ENCODE measurements around the gene ZNF565.
"Not testable (repeated sequence)": the region's sequence is repeated elsewhere in the genome, so short reads cannot be mapped to it uniquely, and the experiment has no call there.

ZNF565 gene

GRCh38 chr19:36212895-36213294 lies 1.6 kb downstream of the ZNF565 start:
- DNase-seq (ENCODE audit: low spot score): no peak

DNA sequence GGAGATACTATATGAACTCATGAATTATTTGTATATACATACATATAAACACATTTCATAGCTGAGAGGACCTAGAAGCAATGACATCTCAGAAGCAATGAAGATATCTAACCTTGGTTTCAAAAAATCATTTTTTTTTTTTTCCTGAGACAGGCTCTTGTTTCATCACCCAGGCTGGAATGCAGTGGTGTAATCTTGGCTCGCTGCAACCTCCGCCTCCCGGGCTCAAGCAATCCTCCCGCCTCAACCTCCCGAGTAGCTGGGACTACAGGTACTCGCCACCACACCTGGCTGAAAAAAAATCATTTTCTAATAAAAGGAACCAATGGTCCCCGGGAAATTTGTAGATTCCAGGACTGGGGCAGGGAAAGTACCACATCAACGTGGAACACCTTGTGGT lies 4.0 kb downstream of the ZNF565 start:
- DNase-seq (ENCODE audit: low spot score): no peak

DNA sequence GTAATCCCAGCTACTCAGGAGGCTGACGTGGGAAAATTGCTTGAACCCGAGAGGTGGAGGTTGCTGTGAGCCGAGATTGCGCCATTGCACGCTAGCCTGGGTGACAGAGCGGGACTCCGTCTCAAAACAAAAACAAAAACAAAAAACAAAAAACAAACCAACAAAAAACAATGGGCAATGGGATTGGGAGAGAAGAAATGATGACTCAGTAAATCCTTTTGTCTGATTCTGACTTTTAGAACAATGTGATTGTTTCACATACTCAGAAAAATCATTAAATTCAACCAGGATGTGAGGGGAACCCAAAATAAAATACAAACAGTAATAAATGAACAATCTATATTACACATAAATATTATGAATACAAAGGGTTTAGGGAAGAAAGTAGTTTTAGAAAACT lies 5.1 kb downstream of the ZNF565 start:
- no peak for DNase-seq (ENCODE audit: low spot score)

- DNase-seq (ENCODE audit: low spot score): no peak
These were observed 6.7 kb downstream of the ZNF565 start for GRCh38 chr19:36207605-36208252.

GRCh38 chr19:36203293-36203692 lies 11.2 kb downstream of the ZNF565 start:
- no peak for DNase-seq (ENCODE audit: low spot score)

DNA sequence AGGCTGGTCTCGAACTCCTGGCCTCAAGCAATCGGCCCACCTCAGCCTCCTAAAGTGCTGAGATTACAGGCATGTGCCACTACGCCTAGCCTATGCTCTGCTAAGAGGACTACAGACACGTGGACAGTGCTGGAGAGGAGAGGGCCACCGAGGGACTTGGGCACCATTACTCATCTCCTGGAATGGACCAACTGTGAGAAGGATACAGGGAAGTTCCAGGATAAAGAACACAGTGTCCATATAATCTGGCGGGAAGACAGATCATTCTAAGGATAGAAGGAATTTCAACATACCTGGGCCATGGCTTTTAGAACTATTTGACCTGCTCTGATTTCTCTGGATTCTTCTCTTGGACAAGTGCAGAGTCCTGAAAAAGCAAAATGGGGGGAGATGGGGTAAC lies 12.8 kb downstream of the ZNF565 start:
- no peak for DNase-seq (ENCODE audit: low spot score)

DNA sequence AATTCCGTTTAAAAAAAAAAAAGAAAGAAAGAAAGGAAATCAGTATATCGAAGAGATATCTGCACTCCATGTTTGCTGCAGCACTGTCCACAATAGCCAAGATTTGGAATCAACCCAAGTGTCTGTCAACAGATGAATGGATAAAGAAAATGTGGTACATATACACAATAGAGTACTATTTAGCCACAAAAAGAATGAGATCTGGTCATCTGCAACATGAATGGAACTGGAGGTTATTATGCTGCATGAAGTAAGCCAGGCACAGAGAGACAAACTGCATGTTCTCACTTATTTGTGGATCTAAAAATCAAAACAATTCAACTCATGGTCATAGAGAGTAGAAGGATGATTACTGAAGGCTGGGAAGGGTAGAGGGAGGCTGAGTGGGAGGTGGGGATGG lies 16.3 kb downstream of the ZNF565 start:
- no peak for DNase-seq (ENCODE audit: low spot score)

GRCh38 chr19:36196249-36196648 lies 18.2 kb downstream of the ZNF565 start:
- DNase-seq (ENCODE audit: low spot score): no peak

GRCh38 chr19:36186722-36187121 lies 27.7 kb downstream of the ZNF565 start:
- DNase-seq (ENCODE audit: low spot score): not testable (repeated sequence)

- no peak for DNase-seq (ENCODE audit: low spot score)
These were observed 31.2 kb downstream of the ZNF565 start for GRCh38 chr19:36183245-36183628.

DNA sequence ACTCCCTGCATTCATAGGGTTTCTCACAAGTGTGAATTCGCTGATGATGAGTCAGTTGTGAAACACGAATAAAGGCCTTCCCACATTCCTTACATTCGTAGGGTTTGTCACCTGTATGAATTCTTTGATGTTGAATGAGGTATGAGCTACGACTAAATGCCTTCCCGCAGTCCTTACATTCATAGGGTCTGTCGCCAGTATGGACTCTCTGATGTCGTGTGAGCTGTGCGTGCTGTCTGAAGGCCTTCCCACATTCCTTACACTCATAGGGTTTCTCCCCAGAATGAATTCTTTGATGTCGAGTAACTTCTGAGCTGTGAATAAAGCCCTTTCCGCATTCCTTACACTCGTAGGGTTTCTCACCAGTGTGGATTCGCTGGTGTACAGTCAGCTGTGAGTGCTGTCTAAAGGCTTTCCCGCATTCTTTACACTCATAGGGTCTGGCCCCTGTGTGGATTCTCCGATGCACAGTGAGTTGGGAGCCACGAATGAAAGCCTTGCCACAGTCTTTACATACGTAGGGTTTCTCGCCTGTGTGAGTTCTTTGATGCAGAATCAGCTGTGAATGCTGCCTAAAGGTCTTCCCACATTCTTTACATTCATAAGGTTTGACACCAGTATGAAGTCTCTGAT lies 31.7 kb downstream of the ZNF565 start:
- no peak for DNase-seq (ENCODE audit: low spot score)

DNA sequence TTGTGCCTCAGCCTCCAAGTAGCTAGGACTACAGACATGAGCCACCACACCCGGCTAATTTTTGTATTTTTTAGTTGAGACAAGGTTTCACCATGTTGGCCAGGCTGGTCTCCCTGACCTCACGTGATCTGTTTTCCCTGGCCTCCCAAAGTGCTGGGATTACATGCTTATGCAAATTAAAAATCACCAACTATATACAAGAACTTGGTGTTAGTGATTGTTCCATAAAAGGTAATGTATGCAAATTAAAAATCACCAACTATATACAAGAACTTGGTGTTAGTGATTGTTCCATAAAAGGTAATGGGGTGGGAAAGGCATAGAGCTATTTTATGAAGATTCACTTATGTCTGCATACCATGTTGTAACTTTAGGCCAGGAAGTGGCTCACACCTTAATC lies 35.4 kb downstream of the ZNF565 start:
- not testable (repeated sequence) for DNase-seq (ENCODE audit: low spot score)

DNA sequence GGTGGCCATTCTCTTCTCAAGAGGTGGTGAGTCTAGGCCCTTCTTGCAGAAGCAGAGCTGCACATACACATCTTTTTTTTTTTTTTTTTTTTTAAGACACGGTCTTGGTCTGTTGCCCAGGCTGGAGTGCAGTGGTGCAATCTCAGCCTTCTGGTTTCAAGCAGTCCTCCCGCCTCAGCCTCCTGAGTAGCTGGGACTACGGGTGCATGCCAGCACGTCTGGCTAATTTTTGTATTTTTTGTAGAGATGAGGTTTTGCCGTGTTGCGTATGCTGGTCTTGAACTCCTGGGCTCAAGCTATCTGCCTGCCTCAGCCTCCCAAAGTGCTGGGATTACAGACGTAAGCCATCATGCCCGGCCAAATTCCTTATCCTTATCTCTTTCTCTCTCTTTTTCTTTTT lies 40.6 kb downstream of the ZNF565 start:
- not testable (repeated sequence) for DNase-seq (ENCODE audit: low spot score)

DNA sequence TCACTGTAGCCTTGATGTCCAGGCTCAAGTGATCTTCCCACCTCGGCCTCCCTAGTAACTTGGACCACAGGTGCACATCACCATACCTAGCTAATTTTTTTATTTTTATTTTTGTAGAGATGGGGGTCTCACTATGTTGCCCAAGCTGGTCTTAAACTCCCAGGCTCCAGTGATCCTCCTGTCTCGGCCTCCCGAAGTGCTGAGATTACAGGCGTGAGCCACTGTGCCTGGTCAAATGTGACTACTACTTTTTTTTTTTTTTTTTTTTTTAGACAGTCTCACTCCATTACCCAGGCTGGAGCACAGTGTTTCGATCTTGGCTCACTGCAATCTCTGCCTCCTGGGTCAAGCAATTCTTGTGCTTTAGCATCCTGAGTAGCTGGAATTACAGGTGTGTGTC lies 41.6 kb downstream of the ZNF565 start:
- no peak for DNase-seq (ENCODE audit: low spot score)

DNA sequence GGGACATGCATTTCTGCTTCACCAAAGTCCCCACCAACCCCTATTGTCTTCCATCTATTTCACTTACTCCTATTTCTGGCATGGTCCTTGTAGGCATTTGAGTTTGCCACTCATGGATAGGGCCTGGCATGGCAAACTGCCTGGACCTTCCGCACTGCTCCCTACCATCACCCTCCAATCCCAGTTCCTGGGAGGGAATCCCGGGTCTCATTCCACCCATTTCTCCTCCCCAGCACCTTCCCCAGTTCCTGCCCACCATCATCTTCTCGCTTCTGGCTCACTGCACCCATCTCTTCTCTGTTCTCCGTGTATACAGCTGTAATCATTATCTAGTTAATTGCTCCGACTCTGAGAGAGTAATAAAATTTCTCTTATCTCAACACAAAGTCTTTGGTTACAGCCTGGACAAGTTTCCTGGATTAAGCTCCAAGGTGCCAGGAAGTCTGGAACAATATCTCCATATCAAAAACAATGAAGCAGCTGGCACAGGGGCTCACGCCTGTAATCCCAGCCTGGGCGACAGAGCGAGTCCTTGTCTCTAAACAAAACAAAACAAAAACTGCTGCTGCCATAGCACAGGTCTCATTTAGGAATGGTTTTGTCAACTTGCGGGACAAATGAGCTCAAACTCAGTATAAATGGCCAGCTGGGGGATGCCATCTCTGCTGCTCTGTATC lies 45.2 kb downstream of the ZNF565 start:
- DNase-seq (ENCODE audit: low spot score): no peak

- no peak for DNase-seq (ENCODE audit: low spot score)
These were observed 50.7 kb downstream of the ZNF565 start for GRCh38 chr19:36163813-36164212.

GRCh38 chr19:36160821-36161596 lies 53.5 kb downstream of the ZNF565 start:
- no peak for DNase-seq (ENCODE audit: low spot score)

DNA sequence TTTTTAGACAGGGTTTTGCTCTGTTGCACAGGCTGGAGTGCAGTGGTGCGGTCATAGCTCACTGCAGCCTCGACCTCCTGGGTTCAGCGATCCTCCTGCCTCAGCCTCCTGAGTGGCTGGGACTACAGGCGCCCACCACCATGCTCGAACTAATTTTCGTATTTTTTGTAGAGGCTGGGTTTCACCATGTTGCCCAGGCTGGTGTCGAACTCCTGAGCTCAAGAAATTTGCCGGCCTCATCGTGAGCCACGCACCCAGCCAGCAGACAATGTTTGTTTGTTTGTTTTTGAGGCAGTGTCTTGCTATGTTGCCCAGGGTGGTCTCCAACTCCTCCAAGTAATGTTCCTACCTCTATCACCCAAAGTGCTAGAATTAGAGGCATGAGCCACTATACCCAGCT lies 61.3 kb downstream of the ZNF565 start:
- no peak for DNase-seq (ENCODE audit: low spot score)

- no peak for DNase-seq (ENCODE audit: low spot score)
These were observed 61.9 kb downstream of the ZNF565 start, which contains the start of gene COX7A1 for GRCh38 chr19:36152352-36153091. TSS of gene COX7A1 (minus strand) at chr19:36152447. CDS start at chr19:36152407, 40 bp downstream.

DNA sequence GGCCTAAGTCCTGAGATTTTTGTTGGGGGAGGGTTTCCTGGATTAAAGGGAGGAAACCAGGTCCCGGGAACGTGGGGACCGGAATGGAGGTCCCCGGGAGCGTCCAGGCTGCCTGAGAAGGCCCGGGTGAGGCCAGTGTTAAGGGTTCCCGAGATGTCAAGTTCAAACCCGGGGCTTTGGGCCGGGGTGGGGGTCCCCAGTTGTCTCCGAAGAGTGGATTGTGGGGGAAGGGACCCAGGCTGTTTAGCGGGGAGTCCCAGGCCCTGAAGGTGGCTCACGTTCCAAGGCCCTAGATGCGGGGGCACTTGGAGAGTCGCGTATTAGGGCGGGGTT lies 62.5 kb downstream of the ZNF565 start:
- DNase-seq (ENCODE audit: low spot score): no peak

DNA sequence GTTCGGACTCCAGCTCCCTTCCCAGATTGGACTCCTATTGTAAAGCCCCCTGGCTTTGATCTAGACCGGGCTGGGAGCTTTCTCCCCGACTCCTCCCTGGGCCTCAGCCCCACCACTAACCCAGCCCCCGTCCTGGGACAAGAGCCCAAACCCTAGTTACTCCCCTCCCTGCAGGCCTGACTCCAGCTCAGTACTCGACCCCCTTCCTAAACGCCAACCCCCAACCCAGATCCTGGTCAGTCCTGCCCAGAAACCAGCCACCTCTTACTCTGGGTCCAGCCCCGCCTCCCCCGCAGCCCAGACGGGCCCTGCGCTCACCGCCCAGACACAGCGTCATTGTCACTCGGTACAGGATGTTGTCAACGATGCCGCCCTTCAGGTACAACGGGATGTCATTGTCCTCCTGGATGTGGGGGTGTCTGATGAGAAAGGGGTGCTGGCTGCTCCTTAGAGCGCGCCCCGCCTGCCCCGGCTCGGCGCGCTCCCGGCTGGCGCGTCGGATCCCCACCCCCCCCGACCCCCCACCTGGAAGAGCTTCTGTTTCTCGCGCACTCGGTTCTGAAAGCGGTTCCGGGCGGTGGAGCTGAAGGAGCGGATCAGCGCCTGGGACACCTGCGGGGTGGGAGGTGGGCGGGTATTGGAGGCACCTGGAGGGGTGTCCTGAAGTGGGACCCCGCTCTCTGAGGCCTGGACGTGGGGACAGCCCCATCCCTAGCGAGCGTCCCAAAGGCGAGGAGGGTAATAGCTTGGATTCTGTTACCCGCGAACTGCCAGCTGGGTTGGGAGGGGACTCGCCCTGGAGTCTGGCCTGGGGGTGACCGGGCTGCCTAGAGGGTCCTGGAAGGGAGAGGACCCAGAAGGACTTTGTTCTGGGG lies 63.1 kb downstream of the ZNF565 start:
- no peak for DNase-seq (ENCODE audit: low spot score)
